Sigmoid colon (tissue), 4 donors: ENCODE results near the gene CC2D2A.

ENCODE experiments used
- EP300 ChIP-seq, 4 donors: sonication (generic); formaldehyde crosslinking; IDR thresholded peaks; one replicate each; pipeline ENCODE4 v1.6.1; 2017; ENCODE audit warnings: antibody characterized with exemption in 4 of 4
- POLR2A ChIP-seq, 2 donors: fragments of 450-650 bp; IDR thresholded peaks; one replicate each; pipeline ENCODE4 v1.6.1; 2016; ENCODE audit warnings: antibody characterized with exemption in 2 of 2, mild to moderate bottlenecking in 2 of 2, moderate library complexity in 2 of 2
- POLR2AphosphoS5 ChIP-seq, 4 donors: sonication (generic); formaldehyde crosslinking; IDR thresholded peaks; one replicate each; pipeline ENCODE4 v1.6.1; 2017; ENCODE audit warnings: antibody characterized with exemption in 4 of 4
- TF ChIP-seq, protein P1 (sequence below), 4 experiments: fragments of 450-650 bp in 3 of 4; fragments of 200-600 bp in 1 of 4; IDR thresholded peaks; one replicate each; pipeline ENCODE4 v1.5.1; 2016 to 2019; ENCODE audit warnings: antibody characterized with exemption in 4 of 4, mild to moderate bottlenecking in 3 of 4, moderate library complexity in 2 of 4

DNA sequence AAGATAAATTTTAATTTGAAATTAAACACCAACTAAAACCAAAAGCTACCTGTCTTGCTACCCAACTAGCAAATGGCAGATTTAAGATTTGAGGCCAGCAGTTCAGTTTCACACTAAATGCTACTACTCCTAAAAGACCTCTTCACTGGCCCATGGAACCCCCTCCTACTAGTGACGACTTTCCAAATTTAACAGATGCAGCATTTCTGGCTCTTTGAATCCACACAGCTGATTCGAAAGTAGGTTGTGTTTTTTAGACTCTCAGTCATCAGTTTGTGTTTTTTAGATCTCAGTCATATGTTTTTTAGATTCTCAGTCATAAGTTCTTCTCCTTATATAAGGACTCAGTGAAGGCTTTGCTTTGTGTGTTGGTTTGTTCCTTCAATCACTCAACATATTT is 11.1 kb upstream of the CC2D2A start:
- TF ChIP-seq, protein P1, sequence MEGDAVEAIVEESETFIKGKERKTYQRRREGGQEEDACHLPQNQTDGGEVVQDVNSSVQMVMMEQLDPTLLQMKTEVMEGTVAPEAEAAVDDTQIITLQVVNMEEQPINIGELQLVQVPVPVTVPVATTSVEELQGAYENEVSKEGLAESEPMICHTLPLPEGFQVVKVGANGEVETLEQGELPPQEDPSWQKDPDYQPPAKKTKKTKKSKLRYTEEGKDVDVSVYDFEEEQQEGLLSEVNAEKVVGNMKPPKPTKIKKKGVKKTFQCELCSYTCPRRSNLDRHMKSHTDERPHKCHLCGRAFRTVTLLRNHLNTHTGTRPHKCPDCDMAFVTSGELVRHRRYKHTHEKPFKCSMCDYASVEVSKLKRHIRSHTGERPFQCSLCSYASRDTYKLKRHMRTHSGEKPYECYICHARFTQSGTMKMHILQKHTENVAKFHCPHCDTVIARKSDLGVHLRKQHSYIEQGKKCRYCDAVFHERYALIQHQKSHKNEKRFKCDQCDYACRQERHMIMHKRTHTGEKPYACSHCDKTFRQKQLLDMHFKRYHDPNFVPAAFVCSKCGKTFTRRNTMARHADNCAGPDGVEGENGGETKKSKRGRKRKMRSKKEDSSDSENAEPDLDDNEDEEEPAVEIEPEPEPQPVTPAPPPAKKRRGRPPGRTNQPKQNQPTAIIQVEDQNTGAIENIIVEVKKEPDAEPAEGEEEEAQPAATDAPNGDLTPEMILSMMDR (IDR thresholded peaks at IDR 0.05), result no peak
- TF ChIP-seq POLR2A (IDR thresholded peaks at IDR 0.05) (no peak), POLR2AphosphoS5 (IDR thresholded peaks at IDR 0.05) (no peak), EP300 (IDR thresholded peaks at IDR 0.05) (no peak)
